Measurements from ENCODE around the gene FUS. TPM values are rescaled to one million over a fixed set of nuclear protein-coding genes. Genes with fewer than 3 reads are reported as not detected.
"Not testable (repeated sequence)": the region's sequence is repeated elsewhere in the genome, so short reads cannot be mapped to it uniquely, and the experiment has no call there.

FUS gene
- total RNA-seq, 2 donors from 2014 or later, result 698 to 827 TPM

DNA sequence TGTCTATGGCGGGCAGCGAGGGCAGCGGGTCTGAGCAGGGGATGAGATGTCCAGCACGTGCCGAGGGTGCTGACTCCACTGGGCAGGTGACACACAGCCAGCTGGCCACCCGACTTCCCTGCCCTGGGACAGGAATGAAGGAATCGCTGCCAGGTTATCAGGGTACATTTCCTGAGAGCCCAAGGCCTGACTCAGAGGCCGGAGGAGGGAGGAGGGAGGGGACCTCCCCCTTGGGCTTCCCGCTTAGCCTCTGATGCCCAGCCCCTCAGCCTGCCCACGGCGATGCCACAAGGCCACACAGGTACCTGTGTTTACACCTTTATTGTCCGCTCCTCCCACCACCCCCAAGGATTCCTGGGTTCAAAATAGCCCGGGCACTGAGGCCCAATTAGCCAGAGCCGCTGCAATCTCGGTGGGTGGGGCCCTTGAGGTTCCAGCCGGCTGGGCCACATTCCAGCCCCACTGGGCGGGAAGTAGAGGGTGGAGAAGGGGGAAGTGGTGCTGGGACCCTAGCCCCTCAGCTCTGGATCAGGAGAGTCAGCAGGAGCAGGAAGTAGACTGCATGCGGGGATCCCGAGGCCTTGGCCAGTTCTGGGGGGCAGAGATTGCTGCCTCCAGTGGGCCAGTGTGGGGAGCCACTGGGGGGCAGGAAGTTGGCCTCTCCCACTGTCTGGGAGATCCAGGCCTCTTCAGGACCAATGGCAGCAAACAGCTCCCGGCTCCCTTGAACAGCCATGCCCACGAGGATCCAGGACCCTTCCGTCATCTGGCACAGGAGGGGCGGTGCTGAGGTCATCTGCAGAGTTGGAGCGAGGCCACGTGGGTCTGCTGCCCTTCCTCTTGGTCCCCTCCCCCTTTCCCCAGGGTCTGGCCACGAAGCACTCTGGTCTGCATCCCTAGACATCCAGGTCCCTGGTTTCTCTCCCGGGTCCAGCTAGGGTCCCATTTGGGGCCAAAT lies 41.0 kb upstream of the FUS start:
- Mint-ChIP-seq H3K27me3 (ENCODE audit: insufficient read depth) (peaks cover 9% of the 10 kb centered on the region), H3K4me1 (peaks cover 26% of the 10 kb centered on the region), H3K36me3 (ENCODE audit: low read depth) (no peaks in the 10 kb centered on the region), H3K4me3 (no peak overlapping the region), H3K9me3 (no peaks in the 10 kb centered on the region), H3K27ac (no peak overlapping the region)
- H3K36me3 ChIP-seq (ENCODE audit: control insufficient read depth, insufficient read depth, low read length), result no peaks in the 10 kb centered on the region
- TF ChIP-seq, protein P1, sequence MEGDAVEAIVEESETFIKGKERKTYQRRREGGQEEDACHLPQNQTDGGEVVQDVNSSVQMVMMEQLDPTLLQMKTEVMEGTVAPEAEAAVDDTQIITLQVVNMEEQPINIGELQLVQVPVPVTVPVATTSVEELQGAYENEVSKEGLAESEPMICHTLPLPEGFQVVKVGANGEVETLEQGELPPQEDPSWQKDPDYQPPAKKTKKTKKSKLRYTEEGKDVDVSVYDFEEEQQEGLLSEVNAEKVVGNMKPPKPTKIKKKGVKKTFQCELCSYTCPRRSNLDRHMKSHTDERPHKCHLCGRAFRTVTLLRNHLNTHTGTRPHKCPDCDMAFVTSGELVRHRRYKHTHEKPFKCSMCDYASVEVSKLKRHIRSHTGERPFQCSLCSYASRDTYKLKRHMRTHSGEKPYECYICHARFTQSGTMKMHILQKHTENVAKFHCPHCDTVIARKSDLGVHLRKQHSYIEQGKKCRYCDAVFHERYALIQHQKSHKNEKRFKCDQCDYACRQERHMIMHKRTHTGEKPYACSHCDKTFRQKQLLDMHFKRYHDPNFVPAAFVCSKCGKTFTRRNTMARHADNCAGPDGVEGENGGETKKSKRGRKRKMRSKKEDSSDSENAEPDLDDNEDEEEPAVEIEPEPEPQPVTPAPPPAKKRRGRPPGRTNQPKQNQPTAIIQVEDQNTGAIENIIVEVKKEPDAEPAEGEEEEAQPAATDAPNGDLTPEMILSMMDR (conservative IDR thresholded peaks at IDR 0.05), result no peak
- WGBS, 2 experiments (ENCODE audit: insufficient coverage in 1 of 2, insufficient read length in 1 of 2), result 78 to 88% methylated on average over 5 to 27 of the region's 27 CpGs
- no peaks in the 10 kb centered on the region for H3K9me3 ChIP-seq (ENCODE audit: control insufficient read depth, low read length)
- no peaks in the 10 kb centered on the region for H3K27me3 ChIP-seq (ENCODE audit: control insufficient read depth, insufficient read depth, low read length, poor library complexity, severe bottlenecking)
- H3K27ac ChIP-seq (ENCODE audit: low read depth, low read length), result no peak overlapping the region
- H3K9ac ChIP-seq (ENCODE audit: extremely low read depth, low read length, poor library complexity, severe bottlenecking), result no peak overlapping the region
- DNase-seq, result peak; percentile 89
- H3K4me3 ChIP-seq (ENCODE audit: low read length), result no peak overlapping the region
- peaks cover 7% of the 10 kb centered on the region for H3K4me1 ChIP-seq (ENCODE audit: control insufficient read depth, insufficient read depth, low read length)

DNA sequence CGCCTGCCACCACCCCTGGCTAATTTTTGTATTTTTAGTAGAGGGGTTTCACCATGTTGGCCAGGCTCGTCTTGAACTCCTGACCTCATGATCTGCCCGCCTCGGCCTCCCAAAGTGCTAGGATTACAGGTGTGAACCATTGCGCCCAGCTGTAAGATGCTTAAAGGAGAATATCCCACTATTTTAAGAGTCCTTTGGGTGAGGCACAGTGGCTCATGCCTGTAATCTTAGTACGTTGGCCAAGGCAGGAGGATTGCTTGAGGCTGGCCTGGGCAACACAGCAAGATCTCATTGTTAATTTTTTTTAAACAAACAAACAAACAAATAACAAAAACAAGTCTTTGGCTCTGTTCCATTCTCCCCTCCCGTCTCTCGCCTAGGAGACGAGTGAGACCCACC lies 38.9 kb upstream of the FUS start:
- H3K9me3 ChIP-seq (ENCODE audit: control insufficient read depth, low read length); H3K4me3 ChIP-seq (ENCODE audit: low read length); H3K4me3 Mint-ChIP-seq; H3K36me3 ChIP-seq (ENCODE audit: control insufficient read depth, insufficient read depth, low read length); H3K27me3 ChIP-seq (ENCODE audit: control insufficient read depth, insufficient read depth, low read length, poor library complexity, severe bottlenecking); H3K9ac ChIP-seq (ENCODE audit: extremely low read depth, low read length, poor library complexity, severe bottlenecking); H3K36me3 Mint-ChIP-seq (ENCODE audit: low read depth); H3K27ac Mint-ChIP-seq; H3K27ac ChIP-seq (ENCODE audit: low read depth, low read length); H3K4me1 ChIP-seq (ENCODE audit: control insufficient read depth, insufficient read depth, low read length); DNase-seq; H3K9me3 Mint-ChIP-seq: not testable (repeated sequence)
- Mint-ChIP-seq H3K4me1 (peaks cover 14% of the 10 kb centered on the region), H3K27me3 (ENCODE audit: insufficient read depth) (peaks cover 29% of the 10 kb centered on the region)
- 94 to 95% methylated on average over 3 to 9 of the region's 9 CpGs for WGBS, 2 experiments (ENCODE audit: insufficient coverage in 1 of 2, insufficient read length in 1 of 2)

DNA sequence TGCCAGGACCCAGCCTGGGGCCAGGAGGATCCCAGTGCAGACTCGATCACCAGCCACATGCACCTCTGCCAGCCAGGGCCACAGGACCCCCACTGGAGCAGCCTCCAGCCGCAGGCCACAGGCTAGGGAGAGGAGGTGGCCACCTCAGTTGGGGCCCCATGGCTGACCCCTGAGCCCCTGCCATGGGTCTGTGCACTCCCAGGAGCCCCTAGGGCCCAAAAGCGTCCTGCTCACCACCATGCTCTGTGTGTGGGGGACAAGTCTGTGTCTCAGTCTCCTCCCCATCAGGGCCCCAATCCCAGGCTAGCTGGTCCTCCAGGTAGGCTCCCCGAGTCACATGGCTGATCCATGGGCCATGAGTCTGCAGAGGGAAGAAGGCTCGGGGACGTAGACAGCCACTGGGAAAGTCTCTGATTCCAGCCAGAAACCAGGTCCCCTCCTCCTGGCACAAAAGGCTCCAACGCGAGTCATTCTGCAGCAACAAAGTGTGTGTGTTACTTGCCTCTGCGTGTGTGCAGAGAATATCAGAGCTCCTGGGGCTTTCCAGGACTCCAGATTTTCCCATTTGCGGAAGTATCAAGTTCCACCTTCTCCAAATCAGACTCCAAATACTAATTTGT lies 38.3 kb upstream of the FUS start:
- TF ChIP-seq, protein P1 (conservative IDR thresholded peaks at IDR 0.05), result no peak
- peak overlapping the region; percentile 71 for H3K4me3 ChIP-seq (ENCODE audit: low read length)
- H3K27ac ChIP-seq (ENCODE audit: low read depth, low read length), result peak overlapping the region; percentile 19
- Mint-ChIP-seq H3K4me1 (peaks cover 12% of the 10 kb centered on the region), H3K27me3 (ENCODE audit: insufficient read depth) (peaks cover 34% of the 10 kb centered on the region), H3K36me3 (ENCODE audit: low read depth) (no peaks in the 10 kb centered on the region), H3K27ac (peak overlapping the region; percentile 81), H3K9me3 (no peaks in the 10 kb centered on the region), H3K4me3 (peak overlapping the region; percentile 37)
- H3K27me3 ChIP-seq (ENCODE audit: control insufficient read depth, insufficient read depth, low read length, poor library complexity, severe bottlenecking), result peaks cover 5% of the 10 kb centered on the region
- H3K9me3 ChIP-seq (ENCODE audit: control insufficient read depth, low read length), result no peaks in the 10 kb centered on the region
- H3K36me3 ChIP-seq (ENCODE audit: control insufficient read depth, insufficient read depth, low read length), result no peaks in the 10 kb centered on the region
- peak; percentile 77 for DNase-seq
- peaks cover 3% of the 10 kb centered on the region for H3K4me1 ChIP-seq (ENCODE audit: control insufficient read depth, insufficient read depth, low read length)
- no peak overlapping the region for H3K9ac ChIP-seq (ENCODE audit: extremely low read depth, low read length, poor library complexity, severe bottlenecking)
- WGBS, 2 experiments (ENCODE audit: insufficient coverage in 1 of 2, insufficient read length in 1 of 2), result 52 to 68% methylated on average over 9 to 10 of the region's 10 CpGs
